Liver (tissue), 9 donors: Measurements from ENCODE around the gene MARCHF10. TPM values are rescaled to one million over a fixed set of nuclear protein-coding genes. Genes with fewer than 3 reads are reported as not detected.

ENCODE experiments used
- DNase-seq: peaks from one replicate; pipeline ENCODE4 v3.0.0-alpha.2; 2017; ENCODE audit warnings: low spot score
- H3K27ac ChIP-seq, 2 donors: one replicate each; pipeline ENCODE4 v1.7.0; 2013; ENCODE audit warnings: inconsistent platforms in 2 of 2, low read length in 2 of 2, control low read depth in 1 of 2, low read depth in 1 of 2, mild to moderate bottlenecking in 1 of 2
- H3K27me3 ChIP-seq, 4 donors: one replicate each; pipeline versions ENCODE4 v1.6.1 to v1.7.0; 2013; ENCODE audit warnings: low read length in 3 of 4, inconsistent platforms in 1 of 4, mild to moderate bottlenecking in 1 of 4, moderate library complexity in 1 of 4; ENCODE audit not compliant: control insufficient read depth in 4 of 4, insufficient read depth in 4 of 4
- H3K36me3 ChIP-seq, 4 donors: one replicate each; pipeline versions ENCODE4 v1.6.1 to v1.7.0; 2013; ENCODE audit warnings: low read length in 3 of 4, mild to moderate bottlenecking in 3 of 4, low read depth in 1 of 4, moderate library complexity in 1 of 4; ENCODE audit not compliant: control insufficient read depth in 4 of 4, insufficient read depth in 3 of 4
- H3K4me1 ChIP-seq, 4 donors: one replicate each; pipeline versions ENCODE4 v1.6.1 to v1.7.0; 2013; ENCODE audit warnings: low read length in 3 of 4, mild to moderate bottlenecking in 3 of 4, moderate library complexity in 1 of 4; ENCODE audit not compliant: control insufficient read depth in 4 of 4, insufficient read depth in 4 of 4
- H3K4me3 ChIP-seq, 3 donors: one replicate each; pipeline versions ENCODE4 v1.6.1 to v1.7.0; 2013; ENCODE audit warnings: low read length in 3 of 3, control low read depth in 1 of 3, low read depth in 1 of 3, mild to moderate bottlenecking in 1 of 3
- H3K9ac ChIP-seq, 2 donors: one replicate each; pipeline ENCODE4 v1.7.0; 2013; ENCODE audit warnings: low read length in 2 of 2, mild to moderate bottlenecking in 2 of 2, moderate library complexity in 2 of 2, control low read depth in 1 of 2, low read depth in 1 of 2
- H3K9me3 ChIP-seq, 4 donors: one replicate each; pipeline versions ENCODE4 v1.6.1 to v1.7.0; 2013; ENCODE audit warnings: low read length in 3 of 4; ENCODE audit not compliant: control insufficient read depth in 4 of 4
- EGR1 ChIP-seq, 2 donors: IDR thresholded peaks; 2 replicates each; pipeline ENCODE4 v1.6.1; 2016 to 2018; ENCODE audit warnings: antibody characterized with exemption in 2 of 2, low read depth in 2 of 2
- FOXA1 ChIP-seq: IDR thresholded peaks from 2 replicates; pipeline ENCODE4 v1.6.1; 2016; ENCODE audit warnings: antibody characterized with exemption
- FOXA2 ChIP-seq: IDR thresholded peaks from 2 replicates; pipeline ENCODE4 v1.6.1; 2016; ENCODE audit warnings: antibody characterized with exemption
- HNF4A ChIP-seq, 2 donors: conservative IDR thresholded peaks; 2 replicates each; pipeline ENCODE4 v1.6.1; 2016; ENCODE audit warnings: antibody characterized with exemption in 2 of 2, mild to moderate bottlenecking in 2 of 2
- HNF4G ChIP-seq: IDR thresholded peaks from 2 replicates; pipeline ENCODE4 v1.6.1; 2016; ENCODE audit warnings: antibody characterized with exemption
- JUND ChIP-seq, 2 donors: IDR thresholded peaks; 2 replicates each; pipeline ENCODE4 v1.6.1; 2016; ENCODE audit warnings: antibody characterized with exemption in 2 of 2
- NR2F2 ChIP-seq: IDR thresholded peaks from 2 replicates; pipeline ENCODE4 v1.6.1; 2016; ENCODE audit warnings: antibody characterized with exemption
- RAD21 ChIP-seq, 2 donors: IDR thresholded peaks; 2 replicates each; pipeline ENCODE4 v1.6.1; 2016; ENCODE audit warnings: antibody characterized with exemption in 2 of 2, mild to moderate bottlenecking in 2 of 2
- RXRA ChIP-seq, 2 donors: IDR thresholded peaks; 2 replicates each; pipeline ENCODE4 v1.6.1; 2017 to 2018; ENCODE audit warnings: antibody characterized with exemption in 2 of 2, mild to moderate bottlenecking in 1 of 2
- SP1 ChIP-seq: IDR thresholded peaks from 2 replicates; pipeline ENCODE4 v1.6.1; 2018; ENCODE audit warnings: antibody characterized with exemption, mild to moderate bottlenecking
- YY1 ChIP-seq: IDR thresholded peaks from 2 replicates; pipeline ENCODE4 v1.6.1; 2016; ENCODE audit warnings: antibody characterized with exemption, mild to moderate bottlenecking
- WGBS: extraction: QIAGEN DNeasy Blood & Tissue Kit; methylation state at CpG from one replicate; pipeline ENCODE4 v1.1.7; 2013; 5-methylcytosine and 5-hydroxymethylcytosine counted together
- polyA plus RNA-seq, 2 donors: library from polyadenylated mRNA; stranded (reverse) in 1 of 2; unstranded in 1 of 2; fragments of 200-250 nt in 1 of 2; fragments of >200 nt in 1 of 2; fragmentation: Nextera tagmentation in 1 of 2; extraction: Ambion mirVana in 1 of 2; gene quantifications; one replicate each; pipeline versions ENCODE4 v1.2.1 to v1.2.3, GENCODE V29; 2013 to 2015
- total RNA-seq, 2 donors: library from RNA; depleted of rRNA; stranded (reverse); fragments of >200 nt; gene quantifications; one replicate each; pipeline ENCODE4 v1.2.3, GENCODE V29; 2014
- TF ChIP-seq, protein P1 (sequence below): fragments of 150-350 bp; IDR thresholded peaks from 2 replicates; pipeline ENCODE4 v1.5.1; 2017; ENCODE audit warnings: improper control_type of control experiment, low read depth, low read length; ENCODE audit not compliant: missing input control
- TF ChIP-seq, protein P2 (sequence below): IDR thresholded peaks from 2 replicates; pipeline ENCODE4 v1.6.1; 2016; ENCODE audit warnings: antibody characterized with exemption
- TF ChIP-seq, protein P3 (sequence below): IDR thresholded peaks from 2 replicates; pipeline ENCODE4 v1.6.1; 2016; ENCODE audit warnings: antibody characterized with exemption
- donor health status: healthy.
- donor health status: healthy.
- donor health status: healthy.
- donor health status: healthy.
- donor health status: healthy.

MARCHF10 gene
- total and polyA plus RNA-seq, 4 donors = not detected

GRCh38 chr17:62656446-62656845, 151.7 kb downstream of the MARCHF10 start:
- no peak overlapping the region for H3K9ac ChIP-seq
- 56% methylated on average over 1 of the region's 1 CpG for WGBS
- no peak overlapping the region for H3K4me3 ChIP-seq
- TF ChIP-seq, protein P1, sequence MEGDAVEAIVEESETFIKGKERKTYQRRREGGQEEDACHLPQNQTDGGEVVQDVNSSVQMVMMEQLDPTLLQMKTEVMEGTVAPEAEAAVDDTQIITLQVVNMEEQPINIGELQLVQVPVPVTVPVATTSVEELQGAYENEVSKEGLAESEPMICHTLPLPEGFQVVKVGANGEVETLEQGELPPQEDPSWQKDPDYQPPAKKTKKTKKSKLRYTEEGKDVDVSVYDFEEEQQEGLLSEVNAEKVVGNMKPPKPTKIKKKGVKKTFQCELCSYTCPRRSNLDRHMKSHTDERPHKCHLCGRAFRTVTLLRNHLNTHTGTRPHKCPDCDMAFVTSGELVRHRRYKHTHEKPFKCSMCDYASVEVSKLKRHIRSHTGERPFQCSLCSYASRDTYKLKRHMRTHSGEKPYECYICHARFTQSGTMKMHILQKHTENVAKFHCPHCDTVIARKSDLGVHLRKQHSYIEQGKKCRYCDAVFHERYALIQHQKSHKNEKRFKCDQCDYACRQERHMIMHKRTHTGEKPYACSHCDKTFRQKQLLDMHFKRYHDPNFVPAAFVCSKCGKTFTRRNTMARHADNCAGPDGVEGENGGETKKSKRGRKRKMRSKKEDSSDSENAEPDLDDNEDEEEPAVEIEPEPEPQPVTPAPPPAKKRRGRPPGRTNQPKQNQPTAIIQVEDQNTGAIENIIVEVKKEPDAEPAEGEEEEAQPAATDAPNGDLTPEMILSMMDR = no peak
- TF ChIP-seq, protein P2, sequence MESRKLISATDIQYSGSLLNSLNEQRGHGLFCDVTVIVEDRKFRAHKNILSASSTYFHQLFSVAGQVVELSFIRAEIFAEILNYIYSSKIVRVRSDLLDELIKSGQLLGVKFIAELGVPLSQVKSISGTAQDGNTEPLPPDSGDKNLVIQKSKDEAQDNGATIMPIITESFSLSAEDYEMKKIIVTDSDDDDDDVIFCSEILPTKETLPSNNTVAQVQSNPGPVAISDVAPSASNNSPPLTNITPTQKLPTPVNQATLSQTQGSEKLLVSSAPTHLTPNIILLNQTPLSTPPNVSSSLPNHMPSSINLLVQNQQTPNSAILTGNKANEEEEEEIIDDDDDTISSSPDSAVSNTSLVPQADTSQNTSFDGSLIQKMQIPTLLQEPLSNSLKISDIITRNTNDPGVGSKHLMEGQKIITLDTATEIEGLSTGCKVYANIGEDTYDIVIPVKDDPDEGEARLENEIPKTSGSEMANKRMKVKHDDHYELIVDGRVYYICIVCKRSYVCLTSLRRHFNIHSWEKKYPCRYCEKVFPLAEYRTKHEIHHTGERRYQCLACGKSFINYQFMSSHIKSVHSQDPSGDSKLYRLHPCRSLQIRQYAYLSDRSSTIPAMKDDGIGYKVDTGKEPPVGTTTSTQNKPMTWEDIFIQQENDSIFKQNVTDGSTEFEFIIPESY = no peak
- TF ChIP-seq RAD21 (IDR thresholded peaks at IDR 0.05) = no peak
- no peak for TF ChIP-seq FOXA2
- TF ChIP-seq RXRA (IDR thresholded peaks at IDR 0.05) = no peak
- TF ChIP-seq YY1 = no peak
- TF ChIP-seq FOXA1 = no peak
- H3K4me1 ChIP-seq = peaks cover 0 to 18% (median 11%) of the 10 kb centered on the region in 4 donors
- no peak overlapping the region for H3K27ac ChIP-seq
- no peaks in the 10 kb centered on the region for H3K27me3 ChIP-seq
- peaks cover 0 to 6% (median 2%) of the 10 kb centered on the region in 4 donors for H3K9me3 ChIP-seq
- DNase-seq = no peak
- no peaks in the 10 kb centered on the region for H3K36me3 ChIP-seq

DNA sequence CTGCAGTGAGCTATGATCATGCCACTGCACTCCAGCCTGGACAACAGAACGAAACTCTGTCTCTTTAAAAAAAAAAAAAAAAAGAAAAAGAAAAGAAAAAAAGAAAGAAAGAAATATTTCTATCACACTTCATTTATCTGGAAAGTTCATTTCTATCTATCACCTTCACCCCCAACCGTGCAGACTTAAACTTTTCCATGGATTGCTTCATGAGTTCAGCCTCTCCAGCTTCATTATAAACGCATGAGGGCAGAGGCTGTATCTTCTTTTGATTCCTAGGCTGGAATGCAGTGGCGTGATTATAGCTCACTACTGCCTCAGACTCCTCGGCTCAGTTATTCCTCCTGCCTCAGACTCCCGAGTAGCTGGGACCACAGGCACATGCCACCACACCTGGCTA, 152.5 kb downstream of the MARCHF10 start:
- TF ChIP-seq HNF4G (no peak), FOXA2 (no peak), NR2F2 (no peak), SP1 (no peak), RAD21 (IDR thresholded peaks at IDR 0.05) (no peak), EGR1 (IDR thresholded peaks at IDR 0.05; ENCODE audit: low read depth in 2 of 2) (no peak), JUND (IDR thresholded peaks at IDR 0.05) (no peak), RXRA (IDR thresholded peaks at IDR 0.05) (no peak), FOXA1 (no peak), HNF4A (conservative IDR thresholded peaks at IDR 0.05) (no peak)
- TF ChIP-seq, protein P2 = no peak
- TF ChIP-seq, protein P3, sequence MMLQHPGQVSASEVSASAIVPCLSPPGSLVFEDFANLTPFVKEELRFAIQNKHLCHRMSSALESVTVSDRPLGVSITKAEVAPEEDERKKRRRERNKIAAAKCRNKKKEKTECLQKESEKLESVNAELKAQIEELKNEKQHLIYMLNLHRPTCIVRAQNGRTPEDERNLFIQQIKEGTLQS = no peak
- H3K27me3 ChIP-seq = no peaks in the 10 kb centered on the region
- no peaks in the 10 kb centered on the region for H3K36me3 ChIP-seq
- 81% methylated on average over 6 of the region's 6 CpGs for WGBS
- H3K9me3 ChIP-seq = peaks cover 0 to under 1% (median 0%) of the 10 kb centered on the region in 4 donors
- DNase-seq = no peak
- no peak overlapping the region for H3K4me3 ChIP-seq
- no peak overlapping the region for H3K9ac ChIP-seq
- H3K4me1 ChIP-seq = peaks cover 0 to 18% (median 11%) of the 10 kb centered on the region in 4 donors
- no peak overlapping the region for H3K27ac ChIP-seq
